HepG2 (cell line): ENCODE data around the gene TRIM34. TPM values are rescaled to one million over a fixed set of nuclear protein-coding genes. Genes with fewer than 3 reads are reported as not detected.

Experiments
- ATAC-seq: fragments of 200-7000 bp; cut with Tn5 transposase; 3 replicates; pipeline ENCODE4 v1.9.1; 2020; ENCODE audit warnings: mild to moderate bottlenecking, moderate library complexity
- BruUV-seq: library from RNA; stranded (reverse); fragments of 400-500 nt; replicated peaks from 2 replicates; lab custom pipeline; 2021; lab: Mats Ljungman, UMichigan
- CTCF ChIA-PET: fragments of 300-600 bp; formaldehyde crosslinking; extraction: SDS; loops from one replicate; lab custom pipeline; 2021; ENCODE audit warnings: low total read pairs, inconsistent platforms, low intra/inter-chr PET ratio; lab: Yijun Ruan, JAX
- POLR2A ChIA-PET: fragments of 350-600 bp; sonication (Branson Sonifier 250); formaldehyde crosslinking; loops from one replicate; lab custom pipeline; 2020; ENCODE audit warnings: antibody characterized with exemption, inconsistent platforms; lab: Yijun Ruan, JAX
- DNase-seq: peaks from one replicate; pipeline ENCODE4 v3.0.0-alpha.2; 2015; ENCODE audit warnings: low spot score
- FAIRE-seq: peaks from 3 replicates; lab custom pipeline; 2011; peaks lifted over from hg19 to GRCh38; lab: Jason Lieb, UNC
- H2AFZ ChIP-seq: one replicate; pipeline ENCODE4 v1.6.1; 2011; ENCODE audit warnings: low read length, inconsistent platforms
- H3K27ac ChIP-seq: fragments of 300-600 bp; 3 replicates; pipeline ENCODE4 v1.8.0; 2011; ENCODE audit warnings: mixed run types, mild to moderate bottlenecking, mixed read lengths, low read length, inconsistent platforms; ENCODE audit not compliant: insufficient read depth; ENCODE audit errors: extremely low read length
- H3K27me3 ChIP-seq, 2 experiments: fragments of 200-600 bp in 1 of 2; 2 replicates in 1 of 2; 3 replicates in 1 of 2; pipeline versions ENCODE4 v1.6.0 to v1.8.0; 2011; ENCODE audit warnings: low read length in 2 of 2, mild to moderate bottlenecking in 2 of 2, moderate library complexity in 2 of 2, inconsistent platforms in 1 of 2; ENCODE audit not compliant: insufficient read depth in 2 of 2, control insufficient read depth in 1 of 2
- H3K36me3 ChIP-seq, 2 experiments: fragments of 200-600 bp in 1 of 2; replicated peaks in 1 of 2; 2 replicates in 1 of 2; 3 replicates in 1 of 2; pipeline versions ENCODE4 v1.5.1 to v1.8.0; 2011; ENCODE audit warnings: low read length in 2 of 2, inconsistent platforms in 1 of 2; ENCODE audit not compliant: insufficient read depth in 2 of 2, control insufficient read depth in 1 of 2
- H3K4me1 ChIP-seq: 2 replicates; pipeline ENCODE4 v1.5.1; 2012; ENCODE audit warnings: low read length, inconsistent platforms; ENCODE audit not compliant: insufficient read depth
- H3K4me2 ChIP-seq: 2 replicates; pipeline ENCODE4 v1.6.0; 2011; ENCODE audit warnings: low read depth, low read length, inconsistent platforms
- H3K4me3 ChIP-seq, 3 experiments: fragments of 200-600 bp in 1 of 3; sonication (generic), shearing (Covaris generic) in 1 of 3; replicated peaks in 1 of 3; 2 replicates each; pipeline ENCODE4 v1.5.1; 2011 to 2016; ENCODE audit warnings: low read length in 3 of 3, inconsistent platforms in 2 of 3, low read depth in 2 of 3, mild to moderate bottlenecking in 2 of 3, control low read depth in 1 of 3, mixed read lengths in 1 of 3; ENCODE audit not compliant: insufficient read depth in 1 of 3
- H3K79me2 ChIP-seq: one replicate; pipeline ENCODE4 v1.6.1; 2011; ENCODE audit warnings: low read length, inconsistent platforms; ENCODE audit not compliant: insufficient read depth
- H3K9ac ChIP-seq: 2 replicates; pipeline ENCODE4 v1.6.0; 2011; ENCODE audit warnings: mild to moderate bottlenecking, low read depth, low read length, inconsistent platforms; ENCODE audit not compliant: insufficient read depth
- H3K9me3 ChIP-seq: 2 replicates; pipeline ENCODE4 v1.5.1; 2012; ENCODE audit warnings: mild to moderate bottlenecking, low read length
- H4K20me1 ChIP-seq: 2 replicates; pipeline ENCODE4 v1.6.0; 2011; ENCODE audit warnings: inconsistent platforms, mild to moderate bottlenecking, low read length, moderate library complexity; ENCODE audit not compliant: insufficient read depth
- GATA4 ChIP-seq: sonication (generic); IDR thresholded peaks from 2 replicates; pipeline ENCODE4 v1.6.1; 2016; ENCODE audit warnings: antibody characterized with exemption, low read depth, borderline replicate concordance
- NFE2L1 ChIP-seq: sonication (generic); formaldehyde crosslinking; IDR thresholded peaks from 2 replicates; pipeline ENCODE4 v1.4.0; 2020; ENCODE audit warnings: missing genetic modification reagents, mild to moderate bottlenecking, borderline replicate concordance
- SP2 ChIP-seq: sonication (generic); formaldehyde crosslinking; IDR thresholded peaks from 2 replicates; pipeline ENCODE4 v1.5.1; 2020; ENCODE audit warnings: mild to moderate bottlenecking, missing genetic modification reagents
- ZMYM4 ChIP-seq: sonication (generic); formaldehyde crosslinking; IDR thresholded peaks from 2 replicates; pipeline ENCODE4 v1.8.1; 2023; ENCODE audit warnings: mild to moderate bottlenecking, missing genetic modification reagents
- ZNF724P ChIP-seq: sonication (generic); formaldehyde crosslinking; IDR thresholded peaks from 2 replicates; pipeline ENCODE4 v1.8.0; 2022; ENCODE audit warnings: missing genetic modification reagents, borderline replicate concordance
- in situ Hi-C: cut with HindIII; loops from 2 replicates; pipeline ENCODE4 v1.10.0; 2017; ENCODE audit warnings: low pct_unique_long_range_greater_than_20kb; ENCODE audit not compliant: extremely low pct_ligation_motif_present
- intact Hi-C: fragments of 100-400 bp; cut with micrococcal nuclease; formaldehyde crosslinking; loops from one replicate; pipeline ENCODE4 v1.10.0; 2022; ENCODE audit not compliant: unreplicated experiment
- polyA plus RNA-seq, 8 experiments: library from polyadenylated mRNA; depleted of rRNA in 3 of 8; stranded (reverse) in 7 of 8; unstranded in 1 of 8; fragments of >200 nt; fragmentation: Illumina TruSeq in 4 of 8; extraction: Trizol in 4 of 8; gene quantifications; 2 replicates each; pipeline versions ENCODE4 v1.2.1 to v1.2.3, GENCODE V29; 2011 to 2016; ENCODE audit warnings: low read depth in 4 of 8, missing spikeins in 1 of 8, mixed read lengths in 1 of 8; ENCODE audit not compliant: insufficient read depth in 1 of 8
- total RNA-seq, 5 experiments: library from RNA; depleted of rRNA; stranded (reverse); fragments of >200 nt; fragmentation: Illumina TruSeq; extraction: Trizol; gene quantifications; 2 replicates each; pipeline ENCODE4 v1.2.3, GENCODE V29; 2016; ENCODE audit warnings: low read depth in 1 of 5
- TF ChIP-seq, protein P1 (sequence below): sonication (generic); formaldehyde crosslinking; IDR thresholded peaks from 2 replicates; pipeline ENCODE4 v1.4.0; 2020; ENCODE audit warnings: missing genetic modification reagents, borderline replicate concordance
- TF ChIP-seq, protein P2 (sequence below): sonication (generic); formaldehyde crosslinking; IDR thresholded peaks from 2 replicates; pipeline ENCODE4 v1.4.0; 2020; ENCODE audit warnings: missing genetic modification reagents
- TF ChIP-seq, protein P3 (sequence below): sonication (generic); formaldehyde crosslinking; IDR thresholded peaks from 2 replicates; pipeline ENCODE4 v1.4.0; 2020; ENCODE audit warnings: missing genetic modification reagents
- TF ChIP-seq, protein P4 (sequence below): sonication (generic); formaldehyde crosslinking; IDR thresholded peaks from 2 replicates; pipeline ENCODE4 v1.5.0; 2020; ENCODE audit warnings: missing genetic modification reagents

Gene TRIM34
- total and polyA plus RNA-seq, 2 of the 13 experiments (the other 11 are each of a cell fraction or from before 2014, with no cell fraction given) = 0.13 to 0.42 TPM

DNA sequence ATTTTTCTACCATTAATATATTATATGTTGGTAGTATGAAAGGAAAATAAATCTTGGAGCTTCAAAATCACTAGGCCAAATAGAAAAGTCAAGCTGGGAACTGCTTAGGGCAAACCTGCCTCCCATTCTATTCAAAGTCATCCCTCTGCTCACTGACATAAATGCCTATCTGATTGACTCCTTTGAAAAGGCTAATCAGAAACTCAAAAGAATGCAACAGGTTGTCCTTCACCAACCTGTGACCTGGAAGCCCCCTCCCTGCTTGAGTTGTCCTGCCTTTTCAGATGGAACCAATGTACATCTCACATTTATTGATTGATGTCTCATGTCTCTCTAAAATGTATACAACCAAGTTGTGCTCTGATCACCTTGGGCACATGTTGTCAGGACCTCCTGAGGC lies 3.2 kb upstream of the TRIM34 start:
- H3K4me1 ChIP-seq = peaks cover 23% of the 10 kb centered on the region
- no TSS peak for BruUV-seq
- H3K4me3 ChIP-seq = no peak overlapping the region
- ChIA-PET POLR2A (no interaction called here), CTCF (no interaction called here)
- no peaks in the 10 kb centered on the region for H3K36me3 ChIP-seq
- no peak overlapping the region for H3K27ac ChIP-seq
- H3K9ac ChIP-seq = no peak overlapping the region
- FAIRE-seq = no peak
- H3K79me2 ChIP-seq = no peaks in the 10 kb centered on the region
- H3K9me3 ChIP-seq = no peaks in the 10 kb centered on the region
- intact Hi-C loops = no loop called here
- H3K4me2 ChIP-seq = no peak overlapping the region
- in situ Hi-C loops = no loop called here
- H3K27me3 ChIP-seq = 0 out of 5 replicates have a peak, but pooled peaks cover 0 to 5% of the 10 kb centered on the region in 2 experiments
- no peaks in the 10 kb centered on the region for H4K20me1 ChIP-seq
- H2AFZ ChIP-seq = no peak overlapping the region
- ATAC-seq = no peak
- DNase-seq = no peak
- no peak for TF ChIP-seq SP2
- TF ChIP-seq, protein P1, sequence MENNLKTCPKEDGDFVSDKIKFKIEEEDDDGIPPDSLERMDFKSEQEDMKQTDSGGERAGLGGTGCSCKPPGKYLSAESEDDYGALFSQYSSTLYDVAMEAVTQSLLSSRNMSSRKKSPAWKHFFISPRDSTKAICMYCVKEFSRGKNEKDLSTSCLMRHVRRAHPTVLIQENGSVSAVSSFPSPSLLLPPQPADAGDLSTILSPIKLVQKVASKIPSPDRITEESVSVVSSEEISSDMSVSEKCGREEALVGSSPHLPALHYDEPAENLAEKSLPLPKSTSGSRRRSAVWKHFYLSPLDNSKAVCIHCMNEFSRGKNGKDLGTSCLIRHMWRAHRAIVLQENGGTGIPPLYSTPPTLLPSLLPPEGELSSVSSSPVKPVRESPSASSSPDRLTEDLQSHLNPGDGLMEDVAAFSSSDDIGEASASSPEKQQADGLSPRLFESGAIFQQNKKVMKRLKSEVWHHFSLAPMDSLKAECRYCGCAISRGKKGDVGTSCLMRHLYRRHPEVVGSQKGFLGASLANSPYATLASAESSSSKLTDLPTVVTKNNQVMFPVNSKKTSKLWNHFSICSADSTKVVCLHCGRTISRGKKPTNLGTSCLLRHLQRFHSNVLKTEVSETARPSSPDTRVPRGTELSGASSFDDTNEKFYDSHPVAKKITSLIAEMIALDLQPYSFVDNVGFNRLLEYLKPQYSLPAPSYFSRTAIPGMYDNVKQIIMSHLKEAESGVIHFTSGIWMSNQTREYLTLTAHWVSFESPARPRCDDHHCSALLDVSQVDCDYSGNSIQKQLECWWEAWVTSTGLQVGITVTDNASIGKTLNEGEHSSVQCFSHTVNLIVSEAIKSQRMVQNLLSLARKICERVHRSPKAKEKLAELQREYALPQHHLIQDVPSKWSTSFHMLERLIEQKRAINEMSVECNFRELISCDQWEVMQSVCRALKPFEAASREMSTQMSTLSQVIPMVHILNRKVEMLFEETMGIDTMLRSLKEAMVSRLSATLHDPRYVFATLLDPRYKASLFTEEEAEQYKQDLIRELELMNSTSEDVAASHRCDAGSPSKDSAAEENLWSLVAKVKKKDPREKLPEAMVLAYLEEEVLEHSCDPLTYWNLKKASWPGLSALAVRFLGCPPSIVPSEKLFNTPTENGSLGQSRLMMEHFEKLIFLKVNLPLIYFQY (CRISPR knock-in tag) = no peak
- TF ChIP-seq ZNF724P (CRISPR knock-in tag) = no peak
- TF ChIP-seq GATA4 = no peak
- TF ChIP-seq ZMYM4 (CRISPR knock-in tag) = no peak
- TF ChIP-seq, protein P2, sequence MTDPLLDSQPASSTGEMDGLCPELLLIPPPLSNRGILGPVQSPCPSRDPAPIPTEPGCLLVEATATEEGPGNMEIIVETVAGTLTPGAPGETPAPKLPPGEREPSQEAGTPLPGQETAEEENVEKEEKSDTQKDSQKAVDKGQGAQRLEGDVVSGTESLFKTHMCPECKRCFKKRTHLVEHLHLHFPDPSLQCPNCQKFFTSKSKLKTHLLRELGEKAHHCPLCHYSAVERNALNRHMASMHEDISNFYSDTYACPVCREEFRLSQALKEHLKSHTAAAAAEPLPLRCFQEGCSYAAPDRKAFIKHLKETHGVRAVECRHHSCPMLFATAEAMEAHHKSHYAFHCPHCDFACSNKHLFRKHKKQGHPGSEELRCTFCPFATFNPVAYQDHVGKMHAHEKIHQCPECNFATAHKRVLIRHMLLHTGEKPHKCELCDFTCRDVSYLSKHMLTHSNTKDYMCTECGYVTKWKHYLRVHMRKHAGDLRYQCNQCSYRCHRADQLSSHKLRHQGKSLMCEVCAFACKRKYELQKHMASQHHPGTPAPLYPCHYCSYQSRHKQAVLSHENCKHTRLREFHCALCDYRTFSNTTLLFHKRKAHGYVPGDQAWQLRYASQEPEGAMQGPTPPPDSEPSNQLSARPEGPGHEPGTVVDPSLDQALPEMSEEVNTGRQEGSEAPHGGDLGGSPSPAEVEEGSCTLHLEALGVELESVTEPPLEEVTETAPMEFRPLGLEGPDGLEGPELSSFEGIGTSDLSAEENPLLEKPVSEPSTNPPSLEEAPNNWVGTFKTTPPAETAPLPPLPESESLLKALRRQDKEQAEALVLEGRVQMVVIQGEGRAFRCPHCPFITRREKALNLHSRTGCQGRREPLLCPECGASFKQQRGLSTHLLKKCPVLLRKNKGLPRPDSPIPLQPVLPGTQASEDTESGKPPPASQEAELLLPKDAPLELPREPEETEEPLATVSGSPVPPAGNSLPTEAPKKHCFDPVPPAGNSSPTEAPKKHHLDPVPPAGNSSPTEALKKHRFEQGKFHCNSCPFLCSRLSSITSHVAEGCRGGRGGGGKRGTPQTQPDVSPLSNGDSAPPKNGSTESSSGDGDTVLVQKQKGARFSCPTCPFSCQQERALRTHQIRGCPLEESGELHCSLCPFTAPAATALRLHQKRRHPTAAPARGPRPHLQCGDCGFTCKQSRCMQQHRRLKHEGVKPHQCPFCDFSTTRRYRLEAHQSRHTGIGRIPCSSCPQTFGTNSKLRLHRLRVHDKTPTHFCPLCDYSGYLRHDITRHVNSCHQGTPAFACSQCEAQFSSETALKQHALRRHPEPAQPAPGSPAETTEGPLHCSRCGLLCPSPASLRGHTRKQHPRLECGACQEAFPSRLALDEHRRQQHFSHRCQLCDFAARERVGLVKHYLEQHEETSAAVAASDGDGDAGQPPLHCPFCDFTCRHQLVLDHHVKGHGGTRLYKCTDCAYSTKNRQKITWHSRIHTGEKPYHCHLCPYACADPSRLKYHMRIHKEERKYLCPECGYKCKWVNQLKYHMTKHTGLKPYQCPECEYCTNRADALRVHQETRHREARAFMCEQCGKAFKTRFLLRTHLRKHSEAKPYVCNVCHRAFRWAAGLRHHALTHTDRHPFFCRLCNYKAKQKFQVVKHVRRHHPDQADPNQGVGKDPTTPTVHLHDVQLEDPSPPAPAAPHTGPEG (CRISPR knock-in tag) = no peak
- TF ChIP-seq, protein P3, sequence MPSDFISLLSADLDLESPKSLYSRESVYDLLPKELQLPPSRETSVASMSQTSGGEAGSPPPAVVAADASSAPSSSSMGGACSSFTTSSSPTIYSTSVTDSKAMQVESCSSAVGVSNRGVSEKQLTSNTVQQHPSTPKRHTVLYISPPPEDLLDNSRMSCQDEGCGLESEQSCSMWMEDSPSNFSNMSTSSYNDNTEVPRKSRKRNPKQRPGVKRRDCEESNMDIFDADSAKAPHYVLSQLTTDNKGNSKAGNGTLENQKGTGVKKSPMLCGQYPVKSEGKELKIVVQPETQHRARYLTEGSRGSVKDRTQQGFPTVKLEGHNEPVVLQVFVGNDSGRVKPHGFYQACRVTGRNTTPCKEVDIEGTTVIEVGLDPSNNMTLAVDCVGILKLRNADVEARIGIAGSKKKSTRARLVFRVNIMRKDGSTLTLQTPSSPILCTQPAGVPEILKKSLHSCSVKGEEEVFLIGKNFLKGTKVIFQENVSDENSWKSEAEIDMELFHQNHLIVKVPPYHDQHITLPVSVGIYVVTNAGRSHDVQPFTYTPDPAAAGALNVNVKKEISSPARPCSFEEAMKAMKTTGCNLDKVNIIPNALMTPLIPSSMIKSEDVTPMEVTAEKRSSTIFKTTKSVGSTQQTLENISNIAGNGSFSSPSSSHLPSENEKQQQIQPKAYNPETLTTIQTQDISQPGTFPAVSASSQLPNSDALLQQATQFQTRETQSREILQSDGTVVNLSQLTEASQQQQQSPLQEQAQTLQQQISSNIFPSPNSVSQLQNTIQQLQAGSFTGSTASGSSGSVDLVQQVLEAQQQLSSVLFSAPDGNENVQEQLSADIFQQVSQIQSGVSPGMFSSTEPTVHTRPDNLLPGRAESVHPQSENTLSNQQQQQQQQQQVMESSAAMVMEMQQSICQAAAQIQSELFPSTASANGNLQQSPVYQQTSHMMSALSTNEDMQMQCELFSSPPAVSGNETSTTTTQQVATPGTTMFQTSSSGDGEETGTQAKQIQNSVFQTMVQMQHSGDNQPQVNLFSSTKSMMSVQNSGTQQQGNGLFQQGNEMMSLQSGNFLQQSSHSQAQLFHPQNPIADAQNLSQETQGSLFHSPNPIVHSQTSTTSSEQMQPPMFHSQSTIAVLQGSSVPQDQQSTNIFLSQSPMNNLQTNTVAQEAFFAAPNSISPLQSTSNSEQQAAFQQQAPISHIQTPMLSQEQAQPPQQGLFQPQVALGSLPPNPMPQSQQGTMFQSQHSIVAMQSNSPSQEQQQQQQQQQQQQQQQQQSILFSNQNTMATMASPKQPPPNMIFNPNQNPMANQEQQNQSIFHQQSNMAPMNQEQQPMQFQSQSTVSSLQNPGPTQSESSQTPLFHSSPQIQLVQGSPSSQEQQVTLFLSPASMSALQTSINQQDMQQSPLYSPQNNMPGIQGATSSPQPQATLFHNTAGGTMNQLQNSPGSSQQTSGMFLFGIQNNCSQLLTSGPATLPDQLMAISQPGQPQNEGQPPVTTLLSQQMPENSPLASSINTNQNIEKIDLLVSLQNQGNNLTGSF (CRISPR knock-in tag) = no peak
- TF ChIP-seq, protein P4, sequence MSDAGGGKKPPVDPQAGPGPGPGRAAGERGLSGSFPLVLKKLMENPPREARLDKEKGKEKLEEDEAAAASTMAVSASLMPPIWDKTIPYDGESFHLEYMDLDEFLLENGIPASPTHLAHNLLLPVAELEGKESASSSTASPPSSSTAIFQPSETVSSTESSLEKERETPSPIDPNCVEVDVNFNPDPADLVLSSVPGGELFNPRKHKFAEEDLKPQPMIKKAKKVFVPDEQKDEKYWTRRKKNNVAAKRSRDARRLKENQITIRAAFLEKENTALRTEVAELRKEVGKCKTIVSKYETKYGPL (CRISPR knock-in tag) = no peak
- no peak for TF ChIP-seq NFE2L1 (CRISPR knock-in tag)
